GM12864 (cell line): ENCODE results near the gene CASZ1.

Source experiments
- DNase-seq: peaks from one replicate; pipeline ENCODE4 v3.0.0-alpha.2; 2011; ENCODE audit warnings: low read depth
- H3K4me3 ChIP-seq: 2 replicates; pipeline ENCODE4 v1.5.1; 2011; ENCODE audit warnings: mild to moderate bottlenecking, low read depth, low read length, control low read depth
- TF ChIP-seq, protein P1 (sequence below): IDR thresholded peaks from 2 replicates; pipeline ENCODE4 v1.5.1; 2011; ENCODE audit warnings: low read depth, mild to moderate bottlenecking, moderate library complexity, low read length, control low read depth, inconsistent platforms; ENCODE audit errors: missing control alignments

The CASZ1 gene

DNA sequence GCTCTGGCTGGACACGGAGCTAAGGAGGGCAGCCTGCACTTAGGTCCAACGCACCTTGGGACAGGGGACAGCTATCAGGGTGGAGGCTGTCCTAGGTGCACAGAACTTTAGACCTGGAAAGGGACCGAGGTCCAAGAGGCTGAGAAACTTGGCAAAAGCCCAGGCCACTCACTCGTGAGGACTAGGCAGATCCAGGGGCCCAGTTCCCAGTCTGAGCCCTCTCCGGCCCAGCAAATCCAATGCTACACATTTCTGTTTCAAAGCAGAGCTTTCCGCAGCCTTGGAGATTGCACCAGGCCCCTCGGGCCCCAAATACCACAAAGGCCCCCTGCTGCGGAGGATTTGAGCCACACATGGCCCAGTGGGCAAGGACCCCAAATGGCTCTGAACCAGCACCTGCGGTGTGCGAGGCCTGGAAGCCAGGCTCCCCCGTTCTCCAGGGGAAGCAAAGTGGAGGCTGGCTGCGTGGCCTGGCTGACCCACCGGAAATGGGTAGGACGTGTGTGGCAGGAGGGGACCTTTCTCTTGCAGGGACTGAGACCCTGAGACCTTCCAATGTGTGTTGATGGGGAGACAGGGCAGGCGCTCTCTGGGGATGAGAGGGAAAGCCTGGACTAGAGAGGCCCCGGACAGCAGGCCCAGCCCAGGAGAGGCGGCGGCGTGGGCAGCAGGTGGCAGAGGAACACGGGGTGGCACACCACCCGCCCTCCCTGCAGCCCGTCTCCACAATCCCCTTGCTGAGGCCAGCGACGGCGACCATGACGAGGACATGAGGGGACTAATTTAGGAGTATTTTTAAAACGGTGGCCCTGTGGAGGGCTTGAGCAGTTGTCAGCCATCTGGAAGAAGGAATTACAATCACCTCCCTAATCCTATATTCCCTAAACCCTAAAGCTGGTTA lies 118.7 kb downstream of the CASZ1 start:
- H3K4me3 ChIP-seq: no peak overlapping the region
- no peak for DNase-seq

GRCh38 chr1:10676963-10677362 lies 119.5 kb downstream of the CASZ1 start:
- no peak overlapping the region for H3K4me3 ChIP-seq
- TF ChIP-seq, protein P1, sequence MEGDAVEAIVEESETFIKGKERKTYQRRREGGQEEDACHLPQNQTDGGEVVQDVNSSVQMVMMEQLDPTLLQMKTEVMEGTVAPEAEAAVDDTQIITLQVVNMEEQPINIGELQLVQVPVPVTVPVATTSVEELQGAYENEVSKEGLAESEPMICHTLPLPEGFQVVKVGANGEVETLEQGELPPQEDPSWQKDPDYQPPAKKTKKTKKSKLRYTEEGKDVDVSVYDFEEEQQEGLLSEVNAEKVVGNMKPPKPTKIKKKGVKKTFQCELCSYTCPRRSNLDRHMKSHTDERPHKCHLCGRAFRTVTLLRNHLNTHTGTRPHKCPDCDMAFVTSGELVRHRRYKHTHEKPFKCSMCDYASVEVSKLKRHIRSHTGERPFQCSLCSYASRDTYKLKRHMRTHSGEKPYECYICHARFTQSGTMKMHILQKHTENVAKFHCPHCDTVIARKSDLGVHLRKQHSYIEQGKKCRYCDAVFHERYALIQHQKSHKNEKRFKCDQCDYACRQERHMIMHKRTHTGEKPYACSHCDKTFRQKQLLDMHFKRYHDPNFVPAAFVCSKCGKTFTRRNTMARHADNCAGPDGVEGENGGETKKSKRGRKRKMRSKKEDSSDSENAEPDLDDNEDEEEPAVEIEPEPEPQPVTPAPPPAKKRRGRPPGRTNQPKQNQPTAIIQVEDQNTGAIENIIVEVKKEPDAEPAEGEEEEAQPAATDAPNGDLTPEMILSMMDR: no peak
- no peak for DNase-seq

More for the DNA sequence above, 118.7 kb downstream of the CASZ1 start:
- TF ChIP-seq, protein P1: no peak

GRCh38 chr1:10675813-10676212 lies 120.6 kb downstream of the CASZ1 start:
- DNase-seq: no peak
- H3K4me3 ChIP-seq: no peak overlapping the region
- TF ChIP-seq, protein P1: no peak

DNA sequence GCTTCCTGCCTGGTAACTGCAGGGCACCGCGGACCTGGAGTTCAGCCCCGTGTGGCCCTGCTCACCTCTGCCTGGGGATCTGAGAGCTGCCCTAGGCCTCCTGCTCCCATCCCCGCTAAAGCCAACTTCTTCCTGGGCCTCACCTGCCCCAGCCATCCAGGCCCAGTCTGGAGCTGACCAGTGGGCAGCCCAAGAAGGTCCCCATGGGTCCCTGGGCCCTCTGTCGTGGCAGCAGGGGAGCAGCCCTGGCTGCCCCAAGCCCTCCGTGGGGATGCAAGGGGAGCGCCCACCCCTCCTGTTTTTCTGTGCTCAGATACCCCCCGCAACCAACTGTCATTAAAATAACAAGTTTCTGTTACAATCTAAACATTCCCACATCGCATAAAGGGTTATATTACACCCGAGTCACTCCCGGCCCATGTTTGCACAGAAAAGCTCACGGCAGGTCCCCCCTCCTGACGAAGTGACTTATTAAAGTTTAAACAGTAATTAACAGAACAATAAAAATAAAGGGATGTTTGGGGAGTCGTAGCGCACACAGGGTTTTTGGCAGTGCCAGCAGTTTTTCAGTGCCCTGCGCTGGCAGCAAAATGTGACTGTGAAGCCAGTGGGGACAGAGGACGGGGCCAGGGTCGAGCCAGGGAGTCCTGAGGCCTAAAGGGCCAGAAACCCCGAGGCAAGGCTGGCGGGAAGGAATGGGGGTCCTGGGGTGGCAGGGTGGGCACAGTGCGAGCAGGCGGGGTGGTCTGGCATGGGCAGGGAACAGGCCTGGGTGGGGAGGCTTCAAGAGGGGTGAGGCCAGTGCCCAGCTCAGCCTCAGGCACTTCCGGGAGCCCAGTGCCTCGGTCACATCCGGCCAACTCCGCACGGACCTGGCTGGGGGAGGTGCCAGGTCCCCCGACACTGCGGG lies 121.5 kb downstream of the CASZ1 start:
- H3K4me3 ChIP-seq: no peak overlapping the region
- TF ChIP-seq, protein P1: no peak
- DNase-seq: no peak

- TF ChIP-seq, protein P1: no peak
- no peak for DNase-seq
- no peak overlapping the region for H3K4me3 ChIP-seq
These were observed 122.2 kb downstream of the CASZ1 start for GRCh38 chr1:10674222-10674621.

- TF ChIP-seq, protein P1: no peak
- H3K4me3 ChIP-seq: no peak overlapping the region
- no peak for DNase-seq
These were observed 123.2 kb downstream of the CASZ1 start for GRCh38 chr1:10673109-10673711.
